ENCODE measurements around the gene GGT1.

DNA sequence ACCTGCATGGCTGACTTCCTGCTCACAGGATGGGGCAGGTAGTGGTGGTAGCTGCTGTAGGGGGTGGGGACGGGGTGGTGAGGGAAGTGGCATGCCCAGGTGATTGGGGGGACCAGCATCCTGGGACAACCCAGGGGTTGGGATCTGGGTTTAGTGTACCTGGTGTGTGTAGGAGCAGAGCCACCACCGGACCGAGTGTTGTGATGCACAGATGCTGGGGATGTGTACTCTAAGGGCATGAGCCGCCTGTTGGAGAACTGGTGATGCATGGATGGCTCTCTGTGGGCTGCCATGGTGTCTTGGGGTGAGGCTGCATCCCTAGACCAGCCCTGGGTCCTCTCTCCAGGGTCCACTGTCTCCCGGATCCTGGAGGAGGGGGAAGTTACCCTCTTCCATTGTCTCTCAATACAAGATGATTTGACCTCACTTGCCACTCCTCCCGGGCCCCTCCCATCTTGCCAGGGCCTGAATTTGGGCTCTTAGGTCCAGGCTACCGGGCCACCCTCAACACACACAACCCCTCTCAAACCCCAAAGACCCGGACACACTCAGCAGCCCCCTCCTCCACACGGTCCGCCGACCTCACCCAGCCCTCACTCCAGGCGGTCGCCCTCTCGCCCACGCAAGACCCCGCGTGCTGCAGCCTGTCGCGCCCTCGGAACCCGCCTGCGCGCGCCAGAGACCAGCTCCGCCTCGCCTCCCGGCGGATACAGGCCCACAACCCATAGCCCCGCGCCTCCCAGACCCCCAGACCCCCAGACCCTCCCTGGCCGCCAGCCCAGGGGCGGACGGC is 10.7 kb upstream of the GGT1 start:
- TF ChIP-seq EZH2 (IDR thresholded peaks at IDR 0.05; ENCODE audit: low read length): no peak
- TF ChIP-seq, protein P1, sequence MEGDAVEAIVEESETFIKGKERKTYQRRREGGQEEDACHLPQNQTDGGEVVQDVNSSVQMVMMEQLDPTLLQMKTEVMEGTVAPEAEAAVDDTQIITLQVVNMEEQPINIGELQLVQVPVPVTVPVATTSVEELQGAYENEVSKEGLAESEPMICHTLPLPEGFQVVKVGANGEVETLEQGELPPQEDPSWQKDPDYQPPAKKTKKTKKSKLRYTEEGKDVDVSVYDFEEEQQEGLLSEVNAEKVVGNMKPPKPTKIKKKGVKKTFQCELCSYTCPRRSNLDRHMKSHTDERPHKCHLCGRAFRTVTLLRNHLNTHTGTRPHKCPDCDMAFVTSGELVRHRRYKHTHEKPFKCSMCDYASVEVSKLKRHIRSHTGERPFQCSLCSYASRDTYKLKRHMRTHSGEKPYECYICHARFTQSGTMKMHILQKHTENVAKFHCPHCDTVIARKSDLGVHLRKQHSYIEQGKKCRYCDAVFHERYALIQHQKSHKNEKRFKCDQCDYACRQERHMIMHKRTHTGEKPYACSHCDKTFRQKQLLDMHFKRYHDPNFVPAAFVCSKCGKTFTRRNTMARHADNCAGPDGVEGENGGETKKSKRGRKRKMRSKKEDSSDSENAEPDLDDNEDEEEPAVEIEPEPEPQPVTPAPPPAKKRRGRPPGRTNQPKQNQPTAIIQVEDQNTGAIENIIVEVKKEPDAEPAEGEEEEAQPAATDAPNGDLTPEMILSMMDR (optimal IDR thresholded peaks at IDR 0.05 in 1 of 3, IDR thresholded peaks at IDR 0.05 in 1 of 3, conservative IDR thresholded peaks at IDR 0.05 in 1 of 3; ENCODE audit: extremely low read depth in 1 of 3, insufficient read depth in 2 of 3, low read length in 3 of 3): no peak

Data from keratinocyte (primary cell).